ENCODE results near the gene GPR142.
"Not testable (repeated sequence)": the region's sequence is repeated elsewhere in the genome, so short reads cannot be mapped to it uniquely, and the experiment has no call there.

Gene GPR142

GRCh38 chr17:74393346-74393942, 26.1 kb downstream of the GPR142 start:
- DNase-seq (ENCODE audit: low read depth) = no peak

- DNase-seq (ENCODE audit: low read depth) = no peak
Measured at GRCh38 chr17:74394275-74394950, 27.1 kb downstream of the GPR142 start.

- no peak for DNase-seq (ENCODE audit: low read depth)
Measured at GRCh38 chr17:74394977-74395376, 27.7 kb downstream of the GPR142 start.

- DNase-seq (ENCODE audit: low read depth) = no peak
Measured at GRCh38 chr17:74396567-74396966, 29.3 kb downstream of the GPR142 start.

DNA sequence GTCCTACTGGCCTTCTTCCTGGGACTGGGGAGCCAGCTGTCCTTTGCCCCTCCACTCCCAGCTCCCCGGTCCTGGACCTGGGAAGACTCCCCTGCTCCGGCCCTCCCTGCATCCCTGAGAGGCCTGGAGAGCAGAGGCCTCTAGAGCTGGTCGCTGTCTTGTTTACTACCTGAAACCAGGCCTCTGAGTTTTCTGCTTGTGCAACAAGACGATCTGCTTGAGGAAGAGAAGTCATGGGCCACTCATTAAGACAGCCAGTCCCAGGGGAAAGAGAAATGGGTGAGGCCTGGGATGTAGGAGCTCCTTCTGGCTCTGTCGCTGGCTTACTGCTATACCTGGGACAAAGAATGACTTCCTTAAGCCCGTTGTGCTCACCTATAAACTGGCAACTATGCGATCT, 34.7 kb downstream of the GPR142 start:
- no peak for DNase-seq (ENCODE audit: low read depth)

DNA sequence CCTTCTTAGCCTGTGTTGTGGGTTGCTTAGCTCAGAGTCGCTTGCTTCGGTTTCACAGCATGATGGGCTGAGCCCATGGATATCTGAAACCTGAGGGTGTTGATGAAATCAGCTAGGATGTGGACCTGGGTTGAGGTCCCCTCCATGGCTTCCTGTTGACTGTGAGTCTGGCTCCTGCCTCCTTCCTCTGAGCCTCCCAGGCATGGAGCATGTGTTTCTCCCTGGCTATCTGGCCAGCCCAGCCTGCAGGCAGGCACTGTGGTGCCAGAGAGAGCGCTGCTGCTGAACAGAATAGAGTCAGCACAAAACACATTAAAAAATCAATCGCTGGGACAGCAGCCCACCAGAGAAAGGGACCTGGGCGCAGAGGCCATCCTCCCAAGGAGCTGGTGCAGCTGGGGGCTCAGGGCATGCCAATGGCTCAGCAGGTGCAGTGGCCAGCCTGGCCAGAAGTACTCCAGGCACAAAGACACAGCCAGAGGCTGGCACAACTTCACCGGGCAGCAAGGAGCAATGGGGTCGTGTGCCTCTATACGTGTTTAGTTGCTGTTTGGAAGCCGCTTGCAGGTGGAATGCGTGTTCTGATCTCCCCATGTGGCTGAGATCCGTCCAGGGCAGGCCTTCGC, 36.3 kb downstream of the GPR142 start:
- DNase-seq (ENCODE audit: low read depth) = no peak

DNA sequence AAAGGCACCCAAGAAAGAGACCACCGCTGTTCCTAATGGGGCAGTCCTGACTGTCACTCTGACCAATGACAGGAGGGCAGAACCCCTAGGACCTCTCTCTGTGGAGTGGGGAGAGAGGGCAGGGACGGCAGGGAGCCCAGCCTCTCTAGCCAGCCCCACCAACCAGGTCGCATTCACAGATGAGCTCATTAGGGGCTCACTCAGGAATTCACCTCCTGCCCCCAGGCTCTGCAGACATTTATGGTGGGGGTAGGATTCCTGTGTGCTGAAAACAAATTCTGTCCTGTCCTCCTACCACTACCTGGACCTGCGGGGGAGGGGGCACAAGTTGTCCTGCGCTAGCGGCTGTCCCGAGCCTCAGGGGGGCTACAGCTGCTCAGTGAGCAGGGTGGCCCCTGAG, 36.9 kb downstream of the GPR142 start:
- DNase-seq (ENCODE audit: low read depth) = no peak

DNA sequence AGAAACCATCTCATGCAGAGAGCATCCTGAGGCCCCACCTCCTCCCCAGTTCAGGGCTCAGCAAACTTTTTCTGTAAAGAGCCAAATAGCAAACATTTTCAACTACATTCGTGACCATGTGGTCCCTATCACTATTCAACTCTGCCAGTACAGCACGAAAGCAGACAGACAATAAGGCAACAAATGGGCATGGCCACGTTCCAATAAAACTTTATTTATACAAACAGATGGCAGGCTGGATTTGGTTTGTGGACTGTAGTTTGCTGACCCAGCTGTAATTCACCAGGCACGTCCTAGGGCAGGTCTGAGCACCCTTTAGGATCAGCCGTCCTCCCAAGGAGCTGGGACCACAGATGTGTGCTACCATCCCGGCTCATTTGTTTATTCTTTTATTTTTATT, 37.5 kb downstream of the GPR142 start:
- DNase-seq (ENCODE audit: low read depth) = no peak

DNA sequence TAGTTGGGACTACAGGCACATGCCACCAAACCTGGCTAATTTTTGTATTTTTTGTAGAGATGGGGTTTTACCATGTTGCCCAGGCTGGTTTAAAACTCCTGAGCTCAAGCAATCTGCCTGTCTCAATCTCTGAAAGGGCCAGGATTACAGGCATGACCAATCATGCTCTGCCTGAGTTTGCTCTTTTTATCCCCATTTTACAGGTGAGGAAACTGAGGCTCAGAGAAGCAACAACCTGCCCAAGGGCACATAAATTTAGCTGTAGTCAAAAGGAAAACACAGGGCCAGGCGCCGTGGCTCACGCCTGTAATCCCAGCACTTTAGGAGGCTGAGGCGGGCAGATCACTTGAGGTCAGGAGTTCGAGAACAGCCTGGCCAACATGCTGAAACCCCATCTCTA, 38.0 kb downstream of the GPR142 start:
- DNase-seq (ENCODE audit: low read depth) = not testable (repeated sequence)

DNA sequence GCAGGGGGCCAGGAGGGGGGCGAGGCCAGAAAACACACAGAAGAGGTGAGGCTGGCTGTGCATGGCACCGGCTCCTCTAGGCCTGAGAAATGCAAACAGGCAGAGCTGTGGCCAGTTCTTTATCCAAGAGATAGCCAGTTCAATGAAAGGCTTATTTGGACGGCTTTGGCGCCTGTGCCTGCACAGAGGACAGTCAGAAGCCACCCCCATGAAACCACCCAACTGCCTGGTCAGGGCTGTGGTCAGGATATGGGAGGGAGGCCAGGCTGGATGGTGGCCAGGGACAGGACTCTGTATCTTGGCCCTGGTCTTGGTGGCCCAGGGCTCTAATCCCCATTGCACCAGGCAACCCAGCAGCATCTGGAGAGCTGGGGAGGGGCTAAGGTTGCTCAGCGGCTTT, 40.1 kb downstream of the GPR142 start:
- DNase-seq (ENCODE audit: low read depth) = no peak

- DNase-seq (ENCODE audit: low read depth) = no peak
Measured at GRCh38 chr17:74408262-74408661, 41.0 kb downstream of the GPR142 start.

- no peak for DNase-seq (ENCODE audit: low read depth)
Measured at GRCh38 chr17:74408815-74409214, 41.5 kb downstream of the GPR142 start.

DNA sequence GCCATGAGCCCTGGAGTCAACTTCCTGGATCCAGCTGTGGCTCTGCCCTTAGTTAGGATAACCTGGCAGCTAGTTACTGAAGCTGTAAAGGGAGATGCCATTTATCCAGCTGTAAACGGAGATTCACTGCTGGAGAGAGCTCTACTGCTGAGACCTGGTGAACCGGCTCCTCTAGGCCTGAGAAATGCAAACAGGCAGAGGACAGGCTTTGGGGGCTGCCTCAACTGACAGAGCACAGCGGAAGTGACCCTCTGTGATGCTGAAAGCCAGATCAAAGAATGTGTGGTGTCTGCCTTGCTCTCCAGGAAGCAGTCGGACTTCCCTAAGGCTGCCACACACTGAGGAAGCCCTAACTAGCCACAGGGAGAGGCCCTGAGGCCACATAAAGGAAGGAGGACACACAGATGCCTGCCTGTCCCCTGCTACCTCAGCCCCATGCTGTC, 42.7 kb downstream of the GPR142 start:
- no peak for DNase-seq (ENCODE audit: low read depth)

- DNase-seq (ENCODE audit: low read depth) = no peak
Measured at GRCh38 chr17:74412581-74412980, 45.3 kb downstream of the GPR142 start.

GRCh38 chr17:74413491-74413890, 46.2 kb downstream of the GPR142 start:
- DNase-seq (ENCODE audit: low read depth) = no peak

GRCh38 chr17:74414510-74414909, 47.2 kb downstream of the GPR142 start:
- no peak for DNase-seq (ENCODE audit: low read depth)

- no peak for DNase-seq (ENCODE audit: low read depth)
Measured at GRCh38 chr17:74415608-74416396, 48.5 kb downstream of the GPR142 start.

DNA sequence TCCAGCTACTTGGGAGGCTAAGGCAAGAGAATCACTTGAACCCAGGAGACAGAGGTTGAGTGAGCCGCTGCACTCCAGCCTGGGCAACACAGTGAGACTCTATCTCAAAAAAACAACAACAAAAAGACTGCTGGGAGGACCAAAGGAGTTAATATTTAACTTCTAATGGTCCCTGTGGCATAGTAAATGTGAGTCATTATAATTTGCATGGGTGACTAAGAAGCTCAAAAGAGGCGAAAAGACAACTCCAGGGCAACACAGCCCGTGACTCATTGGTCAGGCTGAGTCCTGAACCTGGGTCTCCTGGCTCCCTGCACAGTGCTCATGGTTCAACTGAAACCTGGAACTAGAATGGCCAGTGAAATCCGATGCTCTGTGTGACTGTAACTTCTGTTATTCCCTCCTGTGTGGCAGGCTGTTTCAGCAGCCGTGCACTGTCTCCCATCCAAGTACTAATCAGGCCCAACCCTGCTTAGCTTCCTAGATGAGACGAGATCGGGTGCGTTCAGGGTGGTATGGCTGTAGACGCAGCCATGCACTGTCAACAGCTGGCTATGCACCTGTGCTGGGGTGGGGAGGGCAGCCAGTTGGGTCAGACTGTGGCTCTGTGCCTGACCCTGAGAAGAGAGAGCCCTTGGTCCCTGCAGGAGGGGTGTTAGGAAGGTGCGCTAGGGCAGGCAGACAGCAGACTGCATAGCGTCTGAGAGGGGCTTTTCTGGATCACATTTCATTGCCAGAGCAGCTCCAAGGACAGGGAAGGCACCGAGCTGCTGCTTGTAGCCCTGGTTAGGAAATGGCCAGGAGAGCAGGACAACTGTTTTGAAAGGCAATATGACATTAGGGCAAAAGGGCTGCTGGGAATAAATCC, 50.1 kb downstream of the GPR142 start:
- DNase-seq (ENCODE audit: low read depth) = no peak

DNA sequence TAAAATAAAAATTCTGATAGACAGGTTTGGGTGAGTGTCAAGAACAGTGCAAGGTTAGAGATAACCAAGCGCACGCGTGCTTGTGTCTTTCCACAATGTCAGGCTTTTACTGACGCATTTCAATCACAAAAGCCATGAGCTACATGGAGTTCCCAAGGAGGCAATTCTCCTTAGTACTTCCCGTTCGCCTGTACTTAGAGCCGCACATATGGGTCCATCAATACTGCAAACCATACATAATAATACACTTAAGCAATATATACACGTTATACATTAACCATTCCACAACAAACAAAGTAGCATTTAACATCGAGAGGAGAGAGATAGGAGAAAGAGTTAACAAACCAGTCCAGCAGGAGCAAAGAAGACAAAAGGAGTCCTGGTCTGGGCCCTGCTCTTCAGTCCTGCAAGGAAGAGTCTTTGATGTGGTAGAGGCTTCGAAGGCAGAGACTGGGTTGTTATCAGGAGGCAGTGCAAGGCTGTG, 52.7 kb downstream of the GPR142 start:
- DNase-seq (ENCODE audit: low read depth) = no peak
